Skeletal muscle tissue (tissue), 4 donors: ENCODE measurements around the gene CDKL4. TPM values are rescaled to one million over a fixed set of nuclear protein-coding genes. Genes with fewer than 3 reads are reported as not detected.
"Not testable (repeated sequence)": the region's sequence is repeated elsewhere in the genome, so short reads cannot be mapped to it uniquely, and the experiment has no call there.

Experiments used
- H3K27ac ChIP-seq: one replicate; pipeline ENCODE4 v1.7.0; 2013; ENCODE audit warnings: mild to moderate bottlenecking, low read depth, low read length, inconsistent platforms
- H3K27me3 ChIP-seq, 3 donors: one replicate each; pipeline ENCODE4 v1.7.0; 2013; ENCODE audit warnings: low read length in 3 of 3; ENCODE audit not compliant: control insufficient read depth in 3 of 3, insufficient read depth in 3 of 3
- H3K36me3 ChIP-seq, 3 donors: one replicate each; pipeline ENCODE4 v1.7.0; 2013; ENCODE audit warnings: low read length in 3 of 3; ENCODE audit not compliant: control insufficient read depth in 3 of 3, insufficient read depth in 3 of 3
- H3K4me1 ChIP-seq, 3 donors: one replicate each; pipeline ENCODE4 v1.7.0; 2013; ENCODE audit warnings: low read length in 3 of 3, mild to moderate bottlenecking in 3 of 3; ENCODE audit not compliant: control insufficient read depth in 3 of 3, insufficient read depth in 3 of 3
- H3K4me3 ChIP-seq, 3 donors: one replicate each; pipeline ENCODE4 v1.7.0; 2013; ENCODE audit warnings: low read length in 3 of 3
- H3K9ac ChIP-seq, 3 donors: one replicate each; pipeline ENCODE4 v1.7.0; 2013; ENCODE audit warnings: low read length in 3 of 3, mild to moderate bottlenecking in 3 of 3, moderate library complexity in 2 of 3, low read depth in 1 of 3
- H3K9me3 ChIP-seq, 3 donors: one replicate each; pipeline ENCODE4 v1.7.0; 2013; ENCODE audit warnings: low read length in 3 of 3; ENCODE audit not compliant: control insufficient read depth in 3 of 3
- total RNA-seq: library from RNA; depleted of rRNA; stranded (reverse); fragments of >200 nt; gene quantifications from one replicate; pipeline ENCODE4 v1.2.3, GENCODE V29; 2014
- donor health status: Osteomylitis.

The CDKL4 gene
- total RNA-seq, 1 donor from 2014 or later, result 4.2 TPM

DNA sequence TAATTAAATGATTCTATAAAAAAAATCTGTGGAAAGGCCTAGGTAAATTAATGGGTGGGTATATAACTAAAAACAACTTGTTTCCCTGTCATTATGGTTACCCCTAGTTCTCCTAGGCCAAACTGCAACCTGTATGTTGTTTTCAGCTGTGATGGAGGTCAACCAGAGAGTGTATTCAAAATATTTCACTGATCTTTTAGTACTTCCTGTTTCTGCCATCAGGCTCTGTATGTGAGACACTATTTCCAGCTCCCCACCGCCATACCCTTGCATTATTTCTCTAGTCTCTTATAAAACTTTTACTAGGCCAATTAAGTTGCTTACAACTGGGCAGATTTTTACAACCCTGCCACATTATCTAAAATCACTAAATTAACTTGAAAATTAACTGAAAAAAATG is 21.0 kb upstream of the CDKL4 start:
- no peak overlapping the region for H3K27ac ChIP-seq
- H3K36me3 ChIP-seq, result peaks cover 15 to 24% (median 23%) of the 10 kb centered on the region in 3 donors
- no peaks in the 10 kb centered on the region for H3K4me1 ChIP-seq

DNA sequence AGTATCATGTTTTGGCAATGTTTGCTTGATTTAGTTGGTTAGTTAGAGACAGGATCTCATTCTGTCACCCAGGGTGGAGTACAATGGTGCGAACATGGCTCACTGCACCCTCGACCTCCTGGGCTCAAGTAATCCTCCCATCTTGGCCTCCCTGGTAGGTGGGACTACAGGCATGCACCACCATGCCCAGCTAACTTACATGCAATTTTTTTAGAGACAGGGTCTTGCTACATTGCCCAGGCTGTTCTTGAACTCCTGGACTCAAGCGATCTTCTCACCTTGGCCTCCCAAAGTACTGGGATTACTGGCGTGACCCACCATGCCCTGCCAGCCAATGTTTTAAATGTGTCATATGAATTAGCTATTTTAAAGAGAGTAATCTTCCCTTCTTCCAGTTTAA is 16.3 kb upstream of the CDKL4 start:
- H3K9ac ChIP-seq, result no peak overlapping the region
- H3K36me3 ChIP-seq, result peaks cover 26 to 38% (median 35%) of the 10 kb centered on the region in 3 donors
- no peaks in the 10 kb centered on the region for H3K9me3 ChIP-seq
- H3K27ac ChIP-seq, result no peak overlapping the region
- H3K27me3 ChIP-seq, result no peaks in the 10 kb centered on the region
- no peak overlapping the region for H3K4me3 ChIP-seq
- H3K4me1 ChIP-seq, result no peaks in the 10 kb centered on the region

More for the DNA sequence above, 21.0 kb upstream of the CDKL4 start:
- H3K9ac ChIP-seq, result no peak overlapping the region
- no peak overlapping the region for H3K4me3 ChIP-seq
- no peaks in the 10 kb centered on the region for H3K9me3 ChIP-seq
- H3K27me3 ChIP-seq, result no peaks in the 10 kb centered on the region

DNA sequence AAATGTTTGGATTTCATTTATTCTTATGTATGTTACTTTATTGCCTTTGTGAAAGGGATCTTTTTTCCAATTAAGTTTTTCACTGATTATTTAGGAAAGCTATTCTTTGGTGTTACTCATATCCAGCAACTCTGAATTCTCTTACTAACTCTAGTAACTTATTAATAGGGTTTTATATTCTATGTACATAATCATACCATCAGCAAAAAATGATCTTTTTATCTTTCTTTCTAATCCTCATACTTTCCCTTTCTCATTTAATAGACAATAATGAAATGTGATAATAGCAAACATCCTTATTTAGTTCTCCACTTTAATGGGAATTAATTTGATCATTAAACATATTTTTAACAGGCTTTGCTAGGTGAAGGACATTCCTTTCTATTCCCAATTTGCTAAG is 12.3 kb upstream of the CDKL4 start:
- Histone ChIP-seq H3K27ac (no peak overlapping the region), H3K27me3 (no peaks in the 10 kb centered on the region), H3K4me1 (no peaks in the 10 kb centered on the region), H3K36me3 (peaks cover 34 to 61% (median 61%) of the 10 kb centered on the region in 3 donors), H3K9me3 (no peaks in the 10 kb centered on the region), H3K9ac (no peak overlapping the region), H3K4me3 (no peak overlapping the region)

DNA sequence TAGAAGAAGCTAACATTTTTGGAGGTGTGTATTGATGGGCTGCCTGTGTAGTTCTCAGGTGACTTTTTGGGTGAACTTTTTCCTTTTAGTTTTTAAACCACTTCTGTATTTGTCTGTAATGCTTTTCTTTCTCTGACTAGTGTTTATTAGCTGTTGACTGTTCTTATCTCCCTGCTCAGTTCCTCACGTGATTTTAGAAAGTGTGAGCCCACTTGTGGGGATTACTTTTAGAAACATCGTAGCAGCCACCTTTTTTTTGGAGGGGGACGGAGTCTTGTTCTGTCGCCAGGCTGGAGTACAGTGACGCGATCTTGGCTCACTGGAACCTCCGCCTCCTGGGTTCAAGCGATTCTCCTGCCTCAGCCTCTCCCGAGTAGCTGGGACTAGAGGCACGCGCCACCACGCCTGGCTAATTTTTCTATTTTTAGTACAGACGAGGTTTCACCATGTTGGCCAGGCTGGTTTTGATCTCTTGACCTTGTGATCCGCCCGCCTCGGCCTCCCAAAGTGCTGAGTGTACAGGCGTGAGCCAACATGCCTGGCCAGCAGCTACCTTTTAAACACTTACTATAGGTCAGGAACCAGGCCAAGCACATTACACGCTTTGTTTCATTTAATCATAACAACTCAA is 9.2 kb upstream of the CDKL4 start:
- Histone ChIP-seq H3K4me3 (no peak overlapping the region), H3K4me1 (no peaks in the 10 kb centered on the region), H3K9ac (no peak overlapping the region), H3K27me3 (no peaks in the 10 kb centered on the region), H3K36me3 (peaks cover 28 to 57% (median 57%) of the 10 kb centered on the region in 3 donors), H3K27ac (no peak overlapping the region), H3K9me3 (no peaks in the 10 kb centered on the region)

DNA sequence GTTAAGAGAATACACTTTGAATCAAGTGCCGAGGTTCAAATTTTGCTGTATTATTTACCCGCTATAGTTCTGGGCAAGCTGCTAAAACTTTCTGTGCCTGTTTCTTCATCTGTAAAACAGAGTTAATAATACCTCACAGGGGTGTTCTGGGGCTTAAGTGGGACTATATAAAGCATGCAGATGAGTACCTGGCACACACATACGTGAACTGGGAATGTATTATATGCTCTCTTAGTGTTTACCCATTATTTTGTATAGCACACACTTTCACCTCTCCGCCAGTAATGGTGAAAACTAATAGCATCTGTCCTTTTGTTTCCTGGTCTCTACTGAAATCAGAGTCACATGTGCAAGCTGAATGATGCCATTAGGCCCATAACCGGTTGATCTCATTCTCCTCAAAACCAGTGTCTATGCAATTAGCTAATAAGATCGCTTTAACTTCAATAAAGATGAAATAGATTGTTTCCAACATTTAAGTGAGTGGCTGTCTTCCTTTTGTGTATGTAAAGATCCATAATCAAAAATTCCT is 3.8 kb upstream of the CDKL4 start:
- Histone ChIP-seq H3K36me3 (peaks cover 17 to 29% (median 23%) of the 10 kb centered on the region in 3 donors), H3K9me3 (no peaks in the 10 kb centered on the region), H3K4me1 (no peaks in the 10 kb centered on the region), H3K9ac (no peak overlapping the region), H3K27ac (no peak overlapping the region), H3K4me3 (no peak overlapping the region), H3K27me3 (no peaks in the 10 kb centered on the region)

DNA sequence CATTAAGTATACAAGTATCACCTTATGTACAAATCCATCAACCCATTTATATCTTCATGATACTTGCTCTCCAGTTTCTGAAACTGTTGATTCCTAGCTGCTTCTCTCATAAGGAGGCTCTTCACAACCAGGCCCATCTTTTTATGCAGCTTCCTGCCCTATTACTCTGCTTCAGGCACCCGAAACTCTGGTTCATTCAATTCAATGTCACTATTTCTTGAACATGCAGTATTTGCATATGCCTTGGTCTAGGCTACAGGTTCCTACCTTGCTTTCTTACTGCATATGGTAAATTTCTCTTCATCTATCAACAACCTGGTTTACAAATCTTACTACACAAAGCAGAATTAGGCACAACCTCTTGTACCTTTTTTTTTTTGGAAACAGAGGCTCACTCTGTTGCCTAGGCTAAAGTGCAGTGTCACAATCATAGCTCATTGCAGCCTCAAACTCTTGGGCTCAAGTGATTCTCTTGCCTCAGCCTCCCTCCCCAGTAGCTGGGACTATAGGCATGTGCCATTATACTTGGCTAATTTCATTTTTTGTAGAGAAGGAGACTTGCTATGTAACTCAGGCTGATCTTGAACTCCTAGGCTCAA is 2.7 kb upstream of the CDKL4 start:
- no peak overlapping the region for H3K27ac ChIP-seq

DNA sequence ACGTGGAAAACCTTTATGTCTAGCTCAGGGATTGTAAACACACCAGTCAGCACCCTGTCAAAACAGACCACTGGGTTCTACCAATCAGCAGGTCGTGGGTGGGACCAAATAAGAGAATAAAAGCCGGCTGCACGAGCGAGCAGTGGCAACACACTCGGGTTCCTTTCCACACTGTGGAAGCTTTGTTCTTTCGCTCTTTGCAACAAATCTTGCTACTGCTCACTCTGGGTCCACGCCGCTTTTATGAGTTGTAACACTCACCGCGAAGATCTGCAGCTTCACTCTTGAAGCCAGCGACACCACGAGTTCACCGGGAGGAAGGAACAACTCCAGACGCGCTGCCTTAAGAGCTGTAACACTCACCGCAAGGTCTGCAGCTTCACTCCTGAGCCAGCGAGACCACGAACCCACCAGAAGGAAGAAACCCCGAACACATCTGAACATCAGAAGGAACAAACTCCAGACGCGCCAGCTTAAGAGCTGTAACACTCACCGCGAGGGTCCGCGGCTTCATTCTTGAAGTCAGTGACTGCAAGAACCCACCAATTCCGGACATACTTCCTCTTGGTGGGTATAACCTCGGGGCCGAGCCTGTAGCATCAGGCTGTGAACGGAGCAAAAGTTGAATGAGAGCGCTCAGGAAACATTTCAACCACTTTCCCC is 1.3 kb upstream of the CDKL4 start:
- H3K9me3 ChIP-seq, H3K27me3 ChIP-seq, H3K36me3 ChIP-seq, H3K4me1 ChIP-seq, H3K4me3 ChIP-seq, H3K27ac ChIP-seq, H3K9ac ChIP-seq: not testable (repeated sequence)

More for the DNA sequence above, 2.7 kb upstream of the CDKL4 start:
- H3K36me3 ChIP-seq, result peaks cover 11 to 20% (median 14%) of the 10 kb centered on the region in 3 donors
- H3K4me3 ChIP-seq, result no peak overlapping the region
- H3K9me3 ChIP-seq, result no peaks in the 10 kb centered on the region
- H3K27me3 ChIP-seq, result no peaks in the 10 kb centered on the region
- H3K9ac ChIP-seq, result no peak overlapping the region
- H3K4me1 ChIP-seq, result no peaks in the 10 kb centered on the region

DNA sequence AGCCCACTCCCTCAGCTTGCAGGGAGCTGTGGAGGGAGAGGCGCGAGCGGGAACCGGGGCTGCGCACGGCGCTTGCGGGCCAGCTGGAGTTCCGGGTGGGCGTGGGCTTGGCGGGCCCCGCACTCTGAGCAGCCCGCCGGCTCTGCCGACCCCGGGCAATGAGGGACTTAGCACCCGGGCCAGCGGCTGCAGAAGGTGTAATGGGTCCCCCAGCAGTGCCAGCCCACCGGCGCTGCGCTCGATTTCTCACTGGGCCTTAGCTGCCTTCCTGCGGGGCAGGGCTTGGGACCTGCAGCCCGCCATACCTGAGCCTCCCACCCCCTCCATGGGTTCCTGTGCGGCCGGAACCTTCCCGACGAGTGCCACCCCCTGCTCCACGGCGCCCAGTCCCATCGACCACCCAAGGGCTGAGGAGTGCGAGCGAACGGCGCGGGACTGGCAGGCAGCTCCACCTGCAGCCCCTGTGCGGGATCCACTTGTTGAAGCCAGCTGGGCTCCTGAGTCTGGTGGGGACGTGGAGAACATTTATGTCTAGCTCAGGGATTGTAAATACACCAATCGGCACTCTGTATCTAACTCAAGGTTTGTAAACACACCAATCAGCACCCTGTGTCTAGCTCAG is 582 bp upstream of the CDKL4 start:
- H3K4me3 ChIP-seq, H3K9ac ChIP-seq, H3K9me3 ChIP-seq, H3K36me3 ChIP-seq, H3K27me3 ChIP-seq, H3K4me1 ChIP-seq, H3K27ac ChIP-seq: not testable (repeated sequence)

DNA sequence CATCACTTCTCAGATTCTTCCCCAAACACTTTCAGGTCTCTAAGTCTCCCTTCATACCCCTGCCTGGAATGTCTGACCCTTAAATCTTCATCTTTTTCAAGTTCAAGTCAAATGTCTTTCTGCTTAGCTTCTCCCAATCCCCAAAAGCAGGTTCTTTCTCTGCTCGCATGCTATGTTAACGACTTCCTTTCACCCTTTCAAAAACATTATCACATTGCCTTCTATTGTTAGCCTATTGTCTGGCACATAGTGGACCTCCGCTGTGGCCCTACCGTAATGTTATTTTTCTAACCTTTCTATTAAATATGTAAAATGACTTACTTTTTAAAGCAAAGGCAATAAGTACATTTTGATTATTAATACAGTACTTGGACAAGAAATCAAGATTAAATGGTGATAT is 2.2 kb downstream of the CDKL4 start:
- Histone ChIP-seq H3K27me3 (no peaks in the 10 kb centered on the region), H3K9me3 (no peaks in the 10 kb centered on the region), H3K9ac (no peak overlapping the region), H3K4me3 (no peak overlapping the region), H3K36me3 (no peaks in the 10 kb centered on the region), H3K4me1 (no peaks in the 10 kb centered on the region), H3K27ac (no peak overlapping the region)

DNA sequence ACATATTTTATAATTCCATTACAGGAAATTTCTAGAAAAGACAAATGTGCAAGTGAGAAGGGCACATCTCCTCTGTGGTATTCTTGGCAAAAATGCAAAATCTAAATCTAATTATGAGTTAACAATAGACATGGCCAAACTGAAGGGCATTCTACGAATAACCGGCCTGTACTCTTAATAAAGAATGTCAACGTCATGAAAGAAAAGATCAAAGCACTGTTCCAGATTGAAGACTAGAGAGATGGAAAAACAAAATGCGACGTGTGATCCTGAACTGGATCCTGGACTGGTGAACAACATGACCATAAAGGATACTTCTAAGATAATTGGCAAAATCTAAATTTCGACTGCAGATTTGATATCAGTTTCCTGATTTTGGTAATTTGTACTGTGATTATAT is 3.0 kb downstream of the CDKL4 start:
- H3K4me3 ChIP-seq, result no peak overlapping the region
- H3K9me3 ChIP-seq, result no peaks in the 10 kb centered on the region
- no peaks in the 10 kb centered on the region for H3K4me1 ChIP-seq
- no peak overlapping the region for H3K27ac ChIP-seq
- H3K27me3 ChIP-seq, result no peaks in the 10 kb centered on the region
- no peak overlapping the region for H3K9ac ChIP-seq
- no peaks in the 10 kb centered on the region for H3K36me3 ChIP-seq
